ENCODE results near the gene KRT6A.

Gene KRT6A

DNA sequence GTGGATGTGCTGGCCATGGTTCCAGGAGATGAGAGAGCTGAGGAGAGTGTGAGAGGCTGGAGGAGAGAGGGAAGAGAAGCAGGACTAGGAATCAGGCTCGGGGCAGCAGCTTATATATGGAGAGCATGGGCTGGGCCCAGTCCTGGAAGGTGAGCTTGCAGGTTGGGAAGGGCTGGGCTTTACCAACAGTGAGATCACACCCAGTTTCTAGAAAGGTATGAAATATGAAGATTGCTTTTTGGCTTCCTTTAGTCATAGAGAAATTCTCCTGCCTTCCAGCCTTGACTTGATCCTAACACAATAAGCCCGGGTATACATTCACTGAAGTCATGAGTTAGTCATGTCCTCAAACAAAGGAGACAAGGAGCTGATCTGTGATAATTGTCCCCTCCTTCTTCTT lies at the start of gene KRT6A:
KRT6A (minus strand) TSS at position 86 of the 400 bp plus-strand sequence; CDS start at position 17, 69 bp downstream.
- DNase-seq (ENCODE audit: low read depth in 1 of 2, low spot score in 1 of 2) = no peak
- no peak for TF ChIP-seq JUND (IDR thresholded peaks at IDR 0.05; ENCODE audit: low read depth)
- in situ Hi-C loops (cut with HindIII; ENCODE audit: low pct_unique_long_range_greater_than_20kb, low sequenced_read_pairs) = no loop called here

DNA sequence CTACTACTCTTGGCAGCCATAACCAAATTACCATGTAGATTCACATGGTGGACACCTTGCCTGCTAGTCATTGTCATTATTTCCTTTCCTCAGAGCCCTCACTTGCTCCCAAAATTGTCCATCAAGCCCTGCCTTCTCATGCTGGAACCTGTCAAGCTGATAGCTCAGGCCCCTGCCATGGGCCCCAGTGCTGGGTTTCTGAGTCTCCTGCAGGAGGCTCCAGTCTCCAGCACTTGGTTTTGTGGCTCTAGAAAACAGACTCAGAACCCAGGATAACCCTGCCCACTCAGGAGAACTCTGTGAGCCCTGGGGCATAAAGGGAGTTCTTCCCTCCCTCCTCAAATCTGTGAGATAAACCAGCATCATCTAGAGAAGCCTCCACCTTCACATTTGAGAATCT lies 49.1 kb upstream of the KRT6A start:
- DNase-seq (ENCODE audit: low read depth in 1 of 2, low spot score in 1 of 2) = no peak
- in situ Hi-C loops (cut with HindIII; ENCODE audit: low pct_unique_long_range_greater_than_20kb, low sequenced_read_pairs) = no loop called here
- no peak for TF ChIP-seq JUND (IDR thresholded peaks at IDR 0.05; ENCODE audit: low read depth)

- DNase-seq (ENCODE audit: low read depth in 1 of 2, low spot score in 1 of 2) = no peak
- TF ChIP-seq JUND (IDR thresholded peaks at IDR 0.05; ENCODE audit: low read depth) = no peak
- in situ Hi-C loops (cut with HindIII; ENCODE audit: low pct_unique_long_range_greater_than_20kb, low sequenced_read_pairs) = no loop called here
These were observed 48.7 kb upstream of the KRT6A start for GRCh38 chr12:52541709-52542108.

GRCh38 chr12:52540531-52540930 lies 47.5 kb upstream of the KRT6A start:
- no peak for DNase-seq (ENCODE audit: low read depth in 1 of 2, low spot score in 1 of 2)
- no peak for TF ChIP-seq JUND (IDR thresholded peaks at IDR 0.05; ENCODE audit: low read depth)
- in situ Hi-C loops (cut with HindIII; ENCODE audit: low pct_unique_long_range_greater_than_20kb, low sequenced_read_pairs) = no loop called here

DNA sequence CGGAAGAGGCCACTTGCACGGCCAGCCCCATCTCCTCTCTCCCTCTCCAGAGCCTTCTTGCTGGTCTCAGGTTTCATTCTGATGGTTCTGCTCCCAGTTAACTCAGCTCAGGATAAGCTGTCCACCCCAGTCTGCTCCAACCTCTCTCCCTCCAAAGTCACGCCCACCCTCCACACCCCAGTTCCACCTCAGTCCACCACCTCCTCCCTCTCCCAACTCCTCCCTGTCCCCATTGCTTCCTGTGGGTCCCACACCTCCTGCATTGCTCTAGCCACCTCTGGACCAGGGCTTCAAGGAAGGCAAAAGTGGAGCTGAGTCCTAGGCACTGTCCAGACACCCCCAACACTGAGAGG lies 46.7 kb upstream of the KRT6A start:
- in situ Hi-C loops (cut with HindIII; ENCODE audit: low pct_unique_long_range_greater_than_20kb, low sequenced_read_pairs) = no loop called here
- DNase-seq (ENCODE audit: low read depth in 1 of 2, low spot score in 1 of 2) = no peak
- TF ChIP-seq JUND (IDR thresholded peaks at IDR 0.05; ENCODE audit: low read depth) = no peak

DNA sequence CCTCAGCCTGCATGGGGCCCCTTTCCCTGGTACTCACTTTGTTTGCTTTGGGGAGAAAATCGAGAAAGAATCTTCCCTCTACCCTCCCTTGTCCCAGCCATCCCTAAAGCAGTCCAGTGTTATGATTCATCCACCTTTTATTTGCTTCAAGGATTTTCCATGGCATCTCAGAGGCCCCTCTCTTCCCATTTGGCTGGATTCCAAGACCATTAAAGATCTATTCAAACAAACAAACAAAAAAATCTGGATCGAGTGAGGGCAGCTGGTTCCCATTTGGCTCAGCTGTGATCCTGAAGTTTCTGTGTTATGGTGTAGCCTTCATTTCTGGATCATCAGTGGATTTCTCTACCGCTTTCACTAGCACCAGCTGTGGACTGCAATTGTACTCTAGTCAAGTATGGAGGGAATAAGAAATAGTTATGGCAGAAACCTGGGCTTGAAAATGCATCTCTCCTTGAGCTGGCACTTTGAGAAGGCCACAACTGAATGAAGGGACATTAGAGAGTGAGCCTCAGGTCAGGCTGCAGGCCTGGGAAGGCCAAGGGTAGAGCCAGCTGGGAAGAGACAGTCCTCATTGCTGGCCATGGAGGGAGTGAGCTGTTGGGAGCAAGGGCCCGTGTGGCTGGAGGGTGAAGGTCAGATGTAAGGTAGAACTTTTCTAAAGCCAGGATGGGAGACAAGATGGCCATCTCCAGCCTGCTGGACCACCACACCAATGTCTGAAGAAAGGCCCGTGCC lies 46.2 kb upstream of the KRT6A start:
- in situ Hi-C loops (cut with HindIII; ENCODE audit: low pct_unique_long_range_greater_than_20kb, low sequenced_read_pairs) = no loop called here
- TF ChIP-seq JUND (IDR thresholded peaks at IDR 0.05; ENCODE audit: low read depth) = no peak
- DNase-seq (ENCODE audit: low read depth in 1 of 2, low spot score in 1 of 2) = peak in 1 of 2 experiments; percentile 18

- DNase-seq (ENCODE audit: low read depth in 1 of 2, low spot score in 1 of 2) = no peak
- in situ Hi-C loops (cut with HindIII; ENCODE audit: low pct_unique_long_range_greater_than_20kb, low sequenced_read_pairs) = no loop called here
- no peak for TF ChIP-seq JUND (IDR thresholded peaks at IDR 0.05; ENCODE audit: low read depth)
These were observed 44.0 kb upstream of the KRT6A start for GRCh38 chr12:52537101-52537500.

DNA sequence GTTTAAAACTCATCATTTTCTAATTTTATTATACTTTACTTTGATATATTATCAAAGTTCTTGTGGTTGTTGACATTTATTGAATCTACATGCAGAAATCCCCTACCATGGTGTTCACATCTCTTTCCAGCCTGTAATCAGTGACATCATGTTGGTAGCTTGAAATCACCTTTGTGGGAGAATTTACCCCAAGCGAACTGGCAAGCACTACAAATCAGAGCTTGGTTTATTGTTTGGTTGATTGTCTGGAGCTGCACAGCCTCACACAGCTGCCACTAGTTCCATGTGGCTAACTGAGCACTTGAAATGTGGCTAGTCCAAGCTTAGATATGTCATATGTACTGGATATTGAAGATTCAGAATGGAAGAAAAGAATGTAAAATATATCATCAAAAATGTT lies 42.5 kb upstream of the KRT6A start:
- DNase-seq (ENCODE audit: low read depth in 1 of 2, low spot score in 1 of 2) = no peak
- in situ Hi-C loops (cut with HindIII; ENCODE audit: low pct_unique_long_range_greater_than_20kb, low sequenced_read_pairs) = no loop called here
- TF ChIP-seq JUND (IDR thresholded peaks at IDR 0.05; ENCODE audit: low read depth) = no peak

GRCh38 chr12:52534482-52534881 lies 41.4 kb upstream of the KRT6A start:
- no peak for TF ChIP-seq JUND (IDR thresholded peaks at IDR 0.05; ENCODE audit: low read depth)
- no peak for DNase-seq (ENCODE audit: low read depth in 1 of 2, low spot score in 1 of 2)
- in situ Hi-C loops (cut with HindIII; ENCODE audit: low pct_unique_long_range_greater_than_20kb, low sequenced_read_pairs) = no loop called here

DNA sequence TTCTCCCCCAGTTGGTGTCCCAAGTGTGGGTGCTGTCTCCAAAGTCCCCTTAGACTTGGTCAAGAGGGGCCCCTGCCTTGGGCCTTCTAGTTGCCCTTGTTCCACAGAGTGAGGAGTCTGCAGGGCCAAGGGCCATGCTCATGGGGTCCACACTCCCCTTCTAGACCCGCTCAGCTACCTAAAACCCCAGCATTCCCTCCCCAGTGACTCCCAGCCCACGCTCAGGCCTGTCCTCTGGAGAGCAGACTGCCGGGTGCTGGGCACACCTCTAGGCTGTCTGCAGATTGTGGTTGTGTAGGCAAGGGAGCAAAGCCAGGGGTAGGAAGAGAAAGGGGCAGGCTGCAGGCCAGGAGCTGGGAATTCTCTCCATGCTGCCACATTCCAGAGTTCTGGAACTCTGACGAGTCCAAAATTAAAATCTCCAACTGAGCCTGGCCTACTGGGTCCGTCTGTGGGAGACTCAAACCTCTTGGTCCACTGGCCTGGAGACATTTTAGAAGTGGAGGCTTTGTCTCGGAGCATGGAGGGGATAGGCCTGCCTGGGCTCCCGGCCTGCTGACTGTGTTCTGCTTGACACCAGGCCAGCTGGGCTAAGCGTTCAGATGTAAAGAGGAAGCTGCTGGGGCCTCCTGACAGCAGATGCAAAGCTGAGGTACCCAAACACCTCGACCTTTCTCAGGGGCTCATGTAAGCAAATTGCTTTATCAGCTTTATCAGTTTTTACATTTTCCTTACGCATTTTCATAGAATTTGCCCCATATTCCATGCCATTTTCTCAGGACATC lies 40.8 kb upstream of the KRT6A start:
- TF ChIP-seq JUND (IDR thresholded peaks at IDR 0.05; ENCODE audit: low read depth) = no peak
- in situ Hi-C loops (cut with HindIII; ENCODE audit: low pct_unique_long_range_greater_than_20kb, low sequenced_read_pairs) = no loop called here
- DNase-seq (ENCODE audit: low read depth in 1 of 2, low spot score in 1 of 2) = no peak

GRCh38 chr12:52532636-52533035 lies 39.6 kb upstream of the KRT6A start:
- in situ Hi-C loops (cut with HindIII; ENCODE audit: low pct_unique_long_range_greater_than_20kb, low sequenced_read_pairs) = no loop called here
- no peak for TF ChIP-seq JUND (IDR thresholded peaks at IDR 0.05; ENCODE audit: low read depth)
- DNase-seq (ENCODE audit: low read depth in 1 of 2, low spot score in 1 of 2) = no peak

DNA sequence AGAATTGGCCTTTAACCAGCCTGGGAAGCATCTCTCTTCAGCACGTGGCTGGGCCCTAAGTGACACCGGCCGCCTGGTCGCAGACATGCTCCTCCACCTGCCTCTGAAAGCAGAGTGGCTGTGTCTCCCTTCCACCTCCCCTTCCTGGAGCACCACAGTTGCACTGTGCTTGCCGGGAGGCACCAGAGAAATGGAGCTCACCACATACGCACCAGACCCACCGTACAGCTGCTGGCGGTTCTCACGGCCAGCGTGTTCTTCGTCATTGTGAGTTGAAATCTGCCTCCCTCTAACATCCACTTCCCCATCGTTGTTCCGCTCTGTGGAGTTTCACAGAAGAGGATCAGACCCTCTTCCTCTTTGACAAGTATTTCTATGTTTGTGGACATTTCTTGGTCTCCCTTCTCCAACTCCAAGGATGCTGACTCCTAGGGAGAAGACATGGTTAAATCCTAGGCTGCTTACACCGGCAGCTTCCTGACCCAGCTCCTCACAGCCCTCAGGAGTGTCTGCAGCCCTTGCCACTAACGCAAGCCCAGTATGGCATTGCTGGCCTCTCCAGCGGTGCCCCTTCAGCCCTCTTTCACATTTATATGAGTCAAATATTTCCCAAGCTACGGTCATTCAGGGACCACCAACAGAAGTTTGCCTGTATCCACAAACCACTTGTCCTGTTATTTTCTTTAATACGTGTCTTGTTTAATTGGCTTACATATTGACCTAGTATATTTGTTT lies 38.7 kb upstream of the KRT6A start:
- in situ Hi-C loops (cut with HindIII; ENCODE audit: low pct_unique_long_range_greater_than_20kb, low sequenced_read_pairs) = no loop called here
- DNase-seq (ENCODE audit: low read depth in 1 of 2, low spot score in 1 of 2) = no peak

DNA sequence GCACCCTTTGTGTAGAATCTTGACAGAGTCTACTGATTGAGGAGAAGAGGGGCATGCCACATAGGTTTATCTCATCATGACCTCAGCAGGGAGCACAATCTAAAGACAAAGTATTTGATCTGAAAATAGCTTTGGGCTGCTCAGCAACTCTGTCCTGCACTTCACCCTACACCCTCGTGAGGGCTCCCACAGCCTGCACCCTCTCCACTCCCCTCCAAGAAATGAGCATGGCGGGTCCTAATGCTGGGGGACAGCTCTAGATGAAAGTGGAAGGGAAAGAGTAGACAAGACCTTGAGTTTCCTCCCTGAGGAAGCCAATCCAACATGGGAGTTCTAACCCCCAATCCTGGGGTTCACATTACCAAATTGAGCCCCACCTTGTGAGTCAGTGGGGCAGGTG lies 37.8 kb upstream of the KRT6A start:
- in situ Hi-C loops (cut with HindIII; ENCODE audit: low pct_unique_long_range_greater_than_20kb, low sequenced_read_pairs) = no loop called here
- DNase-seq (ENCODE audit: low read depth in 1 of 2, low spot score in 1 of 2) = no peak
- no peak for TF ChIP-seq JUND (IDR thresholded peaks at IDR 0.05; ENCODE audit: low read depth)

More for the DNA sequence above, 38.7 kb upstream of the KRT6A start:
- TF ChIP-seq JUND (IDR thresholded peaks at IDR 0.05; ENCODE audit: low read depth) = no peak
